ENCODE measurements around the gene KRTAP2-1.
"Not testable (repeated sequence)": the region's sequence is repeated elsewhere in the genome, so short reads cannot be mapped to it uniquely, and the experiment has no call there.

Gene KRTAP2-1

DNA sequence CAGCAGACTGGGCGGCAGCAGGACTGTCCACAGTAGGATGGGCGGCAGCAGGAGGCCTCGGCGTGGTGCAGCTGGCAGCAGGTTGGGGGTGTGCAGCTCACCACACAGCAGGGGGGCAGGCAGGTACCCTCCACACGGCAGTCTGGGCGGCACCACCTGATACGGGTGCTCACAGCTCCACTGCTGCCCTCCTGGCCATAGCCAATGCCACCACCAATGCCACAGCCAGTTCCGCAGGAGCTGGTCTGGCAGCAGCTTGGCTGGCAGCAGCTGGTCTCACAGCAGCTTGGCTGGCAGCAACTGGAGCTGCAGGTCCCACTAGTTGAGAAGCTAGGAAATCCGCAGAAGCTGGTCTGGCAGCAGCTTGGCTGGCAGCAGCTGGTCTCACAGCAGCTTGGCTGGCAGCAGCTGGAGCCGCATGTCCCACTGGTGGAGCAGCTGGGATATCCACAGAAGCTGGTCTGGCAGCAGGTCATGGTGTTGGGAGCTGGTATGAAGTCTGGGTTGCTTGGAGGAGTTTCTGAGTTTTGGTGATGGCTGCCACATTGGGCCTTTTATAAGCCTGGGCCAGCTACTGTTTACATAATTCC, 12.7 kb downstream of the KRTAP2-1 start, which contains the start of gene KRTAP1-3:
TSS of gene KRTAP1-3 (minus strand) at position 529 of the 590 bp plus-strand sequence. CDS start at position 476, 53 bp downstream.
- not testable (repeated sequence) for H3K36me3 ChIP-seq (ENCODE audit: control insufficient read depth, insufficient read depth, low read length); H3K9me3 ChIP-seq (ENCODE audit: control insufficient read depth, low read length); H3K27me3 ChIP-seq (ENCODE audit: control insufficient read depth, insufficient read depth, low read length, poor library complexity, severe bottlenecking); H3K4me3 ChIP-seq (ENCODE audit: insufficient read depth, low read depth, low read length); H3K4me1 ChIP-seq (ENCODE audit: control insufficient read depth, insufficient read depth, low read length); H3K27ac ChIP-seq (ENCODE audit: insufficient read depth, low read depth, low read length, poor library complexity, severe bottlenecking)
- 88 to 95% methylated on average over 10 of the region's 10 CpGs for WGBS, 2 experiments

GRCh38 chr17:41029633-41030245, 17.4 kb downstream of the KRTAP2-1 start, which contains the start of gene KRTAP1-4:
Gene KRTAP1-4, minus strand, starts transcription at chr17:41030195. Its CDS starts 117 bp downstream, at chr17:41030078.
- no peaks in the 10 kb centered on the region for H3K36me3 ChIP-seq (ENCODE audit: control insufficient read depth, insufficient read depth, low read length)
- 90 to 91% methylated on average over 12 of the region's 12 CpGs for WGBS, 2 experiments
- no peak within 1 kb of the TSS for H3K27ac ChIP-seq (ENCODE audit: insufficient read depth, low read depth, low read length, poor library complexity, severe bottlenecking)
- no peaks in the 10 kb centered on the region for H3K27me3 ChIP-seq (ENCODE audit: control insufficient read depth, insufficient read depth, low read length, poor library complexity, severe bottlenecking)
- H3K4me1 ChIP-seq (ENCODE audit: control insufficient read depth, insufficient read depth, low read length) = no peaks in the 10 kb centered on the region
- H3K9me3 ChIP-seq (ENCODE audit: control insufficient read depth, low read length) = no peaks in the 10 kb centered on the region
- H3K4me3 ChIP-seq (ENCODE audit: insufficient read depth, low read depth, low read length) = no peak within 1 kb of the TSS

GRCh38 chr17:41026715-41027471, 20.2 kb downstream of the KRTAP2-1 start, which contains the start of gene KRTAP1-5:
Gene KRTAP1-5, minus strand, starts transcription at chr17:41027208. Its CDS starts 53 bp downstream, at chr17:41027155.
- no peaks in the 10 kb centered on the region for H3K9me3 ChIP-seq (ENCODE audit: control insufficient read depth, low read length)
- no peaks in the 10 kb centered on the region for H3K27me3 ChIP-seq (ENCODE audit: control insufficient read depth, insufficient read depth, low read length, poor library complexity, severe bottlenecking)
- no peaks in the 10 kb centered on the region for H3K4me1 ChIP-seq (ENCODE audit: control insufficient read depth, insufficient read depth, low read length)
- H3K27ac ChIP-seq (ENCODE audit: insufficient read depth, low read depth, low read length, poor library complexity, severe bottlenecking) = no peak within 1 kb of the TSS
- no peaks in the 10 kb centered on the region for H3K36me3 ChIP-seq (ENCODE audit: control insufficient read depth, insufficient read depth, low read length)
- H3K4me3 ChIP-seq (ENCODE audit: insufficient read depth, low read depth, low read length) = no peak within 1 kb of the TSS
- 89 to 91% methylated on average over 8 to 9 of the region's 9 CpGs for WGBS, 2 experiments

- no peak overlapping the region for H3K27ac ChIP-seq (ENCODE audit: insufficient read depth, low read depth, low read length, poor library complexity, severe bottlenecking)
- WGBS, 2 experiments = 93 to 98% methylated on average over 3 of the region's 3 CpGs
These were observed 22.4 kb downstream of the KRTAP2-1 start for GRCh38 chr17:41024697-41025096.

DNA sequence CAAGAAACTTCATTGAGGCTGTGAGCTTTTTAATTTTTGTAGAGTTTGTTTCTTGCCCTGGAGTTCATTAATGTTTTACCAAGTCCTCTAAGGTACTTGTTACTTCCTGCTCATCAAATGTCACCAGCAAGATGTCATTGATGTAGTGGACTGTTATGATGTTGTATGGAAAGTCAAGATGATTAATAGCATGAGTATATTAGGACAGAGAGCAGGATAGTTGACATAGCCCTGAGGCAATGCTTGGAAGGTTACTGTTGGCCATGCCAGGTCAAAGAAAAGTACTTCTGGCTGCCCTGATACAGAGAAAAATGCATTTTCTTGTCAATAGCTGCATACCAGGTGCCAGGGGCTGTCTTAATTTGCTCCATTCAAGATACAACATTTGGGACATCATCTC, 26.8 kb downstream of the KRTAP2-1 start:
- Histone ChIP-seq H3K4me1 (ENCODE audit: control insufficient read depth, insufficient read depth, low read length) (no peaks in the 10 kb centered on the region), H3K27me3 (ENCODE audit: control insufficient read depth, insufficient read depth, low read length, poor library complexity, severe bottlenecking) (no peaks in the 10 kb centered on the region), H3K4me3 (ENCODE audit: insufficient read depth, low read depth, low read length) (no peak overlapping the region), H3K27ac (ENCODE audit: insufficient read depth, low read depth, low read length, poor library complexity, severe bottlenecking) (no peak overlapping the region), H3K36me3 (ENCODE audit: control insufficient read depth, insufficient read depth, low read length) (no peaks in the 10 kb centered on the region), H3K9me3 (ENCODE audit: control insufficient read depth, low read length) (no peaks in the 10 kb centered on the region)

More at GRCh38 chr17:41024697-41025096, 22.4 kb downstream of the KRTAP2-1 start:
- H3K4me1 ChIP-seq (ENCODE audit: control insufficient read depth, insufficient read depth, low read length) = no peaks in the 10 kb centered on the region
- H3K9me3 ChIP-seq (ENCODE audit: control insufficient read depth, low read length) = no peaks in the 10 kb centered on the region
- H3K36me3 ChIP-seq (ENCODE audit: control insufficient read depth, insufficient read depth, low read length) = no peaks in the 10 kb centered on the region
- H3K4me3 ChIP-seq (ENCODE audit: insufficient read depth, low read depth, low read length) = no peak overlapping the region
- H3K27me3 ChIP-seq (ENCODE audit: control insufficient read depth, insufficient read depth, low read length, poor library complexity, severe bottlenecking) = no peaks in the 10 kb centered on the region

- Histone ChIP-seq H3K36me3 (ENCODE audit: control insufficient read depth, insufficient read depth, low read length) (no peaks in the 10 kb centered on the region), H3K4me3 (ENCODE audit: insufficient read depth, low read depth, low read length) (no peak overlapping the region), H3K4me1 (ENCODE audit: control insufficient read depth, insufficient read depth, low read length) (no peaks in the 10 kb centered on the region), H3K9me3 (ENCODE audit: control insufficient read depth, low read length) (no peaks in the 10 kb centered on the region), H3K27ac (ENCODE audit: insufficient read depth, low read depth, low read length, poor library complexity, severe bottlenecking) (no peak overlapping the region), H3K27me3 (ENCODE audit: control insufficient read depth, insufficient read depth, low read length, poor library complexity, severe bottlenecking) (no peaks in the 10 kb centered on the region)
- WGBS, 2 experiments = 93 to 96% methylated on average over 3 of the region's 3 CpGs
These were observed 27.7 kb downstream of the KRTAP2-1 start for GRCh38 chr17:41019415-41019814.

- no peaks in the 10 kb centered on the region for H3K4me1 ChIP-seq (ENCODE audit: control insufficient read depth, insufficient read depth, low read length)
- H3K4me3 ChIP-seq (ENCODE audit: insufficient read depth, low read depth, low read length) = no peak overlapping the region
- no peaks in the 10 kb centered on the region for H3K27me3 ChIP-seq (ENCODE audit: control insufficient read depth, insufficient read depth, low read length, poor library complexity, severe bottlenecking)
- 91 to 93% methylated on average over 3 of the region's 3 CpGs for WGBS, 2 experiments
- H3K9me3 ChIP-seq (ENCODE audit: control insufficient read depth, low read length) = no peaks in the 10 kb centered on the region
- H3K27ac ChIP-seq (ENCODE audit: insufficient read depth, low read depth, low read length, poor library complexity, severe bottlenecking) = no peak overlapping the region
- no peaks in the 10 kb centered on the region for H3K36me3 ChIP-seq (ENCODE audit: control insufficient read depth, insufficient read depth, low read length)
These were observed 28.6 kb downstream of the KRTAP2-1 start for GRCh38 chr17:41018541-41018940.

DNA sequence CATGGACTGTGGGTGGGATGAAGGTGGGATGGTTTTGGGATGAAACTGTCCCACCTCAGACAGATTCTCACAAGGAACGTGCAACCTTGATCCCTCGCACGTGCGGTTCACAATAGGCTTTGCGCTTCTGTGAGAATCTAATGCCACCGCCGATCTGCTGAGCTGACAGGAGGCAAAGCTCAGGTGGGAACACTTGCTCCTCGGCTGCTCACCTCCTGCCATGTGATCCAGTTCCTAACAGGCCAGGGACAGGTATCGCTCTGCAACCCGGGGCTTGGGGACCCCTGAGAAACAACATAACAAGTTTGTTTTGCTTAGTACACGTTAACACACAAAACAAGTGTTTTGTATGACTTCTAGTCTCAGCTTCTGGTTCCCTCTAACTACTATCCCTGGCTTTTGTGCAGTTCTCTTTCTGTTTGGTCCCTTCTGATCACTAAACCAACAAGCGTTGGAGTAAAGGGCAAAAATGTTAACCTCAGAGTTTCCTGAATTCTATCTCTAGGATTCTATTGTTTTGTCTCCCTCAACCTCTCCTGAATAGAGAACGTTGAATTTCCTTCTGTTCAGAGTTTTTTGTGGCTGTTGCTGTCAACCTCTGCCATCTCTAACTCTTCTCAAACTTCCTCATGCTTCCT, 30.4 kb downstream of the KRTAP2-1 start:
- Histone ChIP-seq H3K9me3 (ENCODE audit: control insufficient read depth, low read length) (no peaks in the 10 kb centered on the region), H3K4me1 (ENCODE audit: control insufficient read depth, insufficient read depth, low read length) (no peaks in the 10 kb centered on the region), H3K36me3 (ENCODE audit: control insufficient read depth, insufficient read depth, low read length) (no peaks in the 10 kb centered on the region), H3K27ac (ENCODE audit: insufficient read depth, low read depth, low read length, poor library complexity, severe bottlenecking) (no peak overlapping the region), H3K4me3 (ENCODE audit: insufficient read depth, low read depth, low read length) (no peak overlapping the region), H3K27me3 (ENCODE audit: control insufficient read depth, insufficient read depth, low read length, poor library complexity, severe bottlenecking) (no peaks in the 10 kb centered on the region)
- WGBS, 2 experiments = 91 to 92% methylated on average over 13 of the region's 13 CpGs

GRCh38 chr17:41015454-41015853, 31.7 kb downstream of the KRTAP2-1 start:
- H3K4me3 ChIP-seq (ENCODE audit: insufficient read depth, low read depth, low read length) = no peak overlapping the region
- no peaks in the 10 kb centered on the region for H3K4me1 ChIP-seq (ENCODE audit: control insufficient read depth, insufficient read depth, low read length)
- H3K36me3 ChIP-seq (ENCODE audit: control insufficient read depth, insufficient read depth, low read length) = no peaks in the 10 kb centered on the region
- no peaks in the 10 kb centered on the region for H3K9me3 ChIP-seq (ENCODE audit: control insufficient read depth, low read length)
- no peak overlapping the region for H3K27ac ChIP-seq (ENCODE audit: insufficient read depth, low read depth, low read length, poor library complexity, severe bottlenecking)
- H3K27me3 ChIP-seq (ENCODE audit: control insufficient read depth, insufficient read depth, low read length, poor library complexity, severe bottlenecking) = no peaks in the 10 kb centered on the region
- whole genome bisulfite sequencing, 2 experiments = 78 to 85% methylated on average over 6 to 7 of the region's 7 CpGs

GRCh38 chr17:41013606-41014005, 33.5 kb downstream of the KRTAP2-1 start:
- Histone ChIP-seq H3K4me1 (ENCODE audit: control insufficient read depth, insufficient read depth, low read length) (peaks cover 6% of the 10 kb centered on the region), H3K36me3 (ENCODE audit: control insufficient read depth, insufficient read depth, low read length) (no peaks in the 10 kb centered on the region), H3K27me3 (ENCODE audit: control insufficient read depth, insufficient read depth, low read length, poor library complexity, severe bottlenecking) (no peaks in the 10 kb centered on the region), H3K4me3 (ENCODE audit: insufficient read depth, low read depth, low read length) (no peak overlapping the region), H3K9me3 (ENCODE audit: control insufficient read depth, low read length) (no peaks in the 10 kb centered on the region), H3K27ac (ENCODE audit: insufficient read depth, low read depth, low read length, poor library complexity, severe bottlenecking) (no peak overlapping the region)
- 68 to 88% methylated on average over 1 of the region's 1 CpG for WGBS, 2 experiments
